Fibroblast of lung (primary cell): ENCODE data around the gene P2RX1. TPM values are rescaled to one million over a fixed set of nuclear protein-coding genes. Genes with fewer than 3 reads are reported as not detected.

Experiments
- DNase-seq, 2 donors: peaks; one replicate each; pipeline versions ENCODE4 v3.0.0 to v3.0.0-alpha.2; 2010; ENCODE audit warnings: low read depth in 2 of 2
- H2AFZ ChIP-seq: 2 replicates; pipeline ENCODE4 v1.5.1; 2012; ENCODE audit warnings: low read length, control low read depth, inconsistent platforms
- H3K27ac ChIP-seq: 2 replicates; pipeline ENCODE4 v1.5.1; 2011; ENCODE audit warnings: low read length, control low read depth; ENCODE audit not compliant: insufficient read depth
- H3K27me3 ChIP-seq: 2 replicates; pipeline ENCODE4 v1.5.1; 2011; ENCODE audit warnings: mild to moderate bottlenecking, low read length; ENCODE audit not compliant: control insufficient read depth, insufficient read depth
- H3K36me3 ChIP-seq: 2 replicates; pipeline ENCODE4 v1.5.1; 2011; ENCODE audit warnings: low read length; ENCODE audit not compliant: control insufficient read depth, insufficient read depth
- H3K4me1 ChIP-seq: 2 replicates; pipeline ENCODE4 v1.5.1; 2011; ENCODE audit warnings: low read length; ENCODE audit not compliant: control insufficient read depth, insufficient read depth; ENCODE audit errors: extremely low read depth
- H3K4me2 ChIP-seq: 2 replicates; pipeline ENCODE4 v1.5.1; 2011; ENCODE audit warnings: low read length, control low read depth; ENCODE audit not compliant: insufficient read depth; ENCODE audit errors: extremely low read depth
- H3K4me3 ChIP-seq, 4 experiments: fragments of 200-600 bp in 1 of 4; sonication (generic) in 1 of 4; replicated peaks in 1 of 4; 2 replicates each; pipeline ENCODE4 v1.5.1; 2011 to 2016; ENCODE audit warnings: low read length in 4 of 4, low read depth in 3 of 4, mild to moderate bottlenecking in 3 of 4, control low read depth in 2 of 4, inconsistent platforms in 1 of 4, mixed read lengths in 1 of 4; ENCODE audit not compliant: insufficient read depth in 1 of 4; ENCODE audit errors: control extremely low read depth in 1 of 4
- H3K79me2 ChIP-seq: 2 replicates; pipeline ENCODE4 v1.5.1; 2012; ENCODE audit warnings: mild to moderate bottlenecking, low read length, inconsistent platforms; ENCODE audit not compliant: control insufficient read depth, insufficient read depth
- H3K9ac ChIP-seq: 2 replicates; pipeline ENCODE4 v1.5.1; 2011; ENCODE audit warnings: mild to moderate bottlenecking, low read length, control low read depth; ENCODE audit not compliant: insufficient read depth
- H3K9me3 ChIP-seq: 2 replicates; pipeline ENCODE4 v1.5.1; 2012; ENCODE audit warnings: low read depth, low read length; ENCODE audit not compliant: control insufficient read depth, insufficient read depth
- H4K20me1 ChIP-seq: 2 replicates; pipeline ENCODE4 v1.5.1; 2011; ENCODE audit warnings: low read length; ENCODE audit not compliant: control insufficient read depth, insufficient read depth; ENCODE audit errors: extremely low read depth
- EZH2 ChIP-seq: IDR thresholded peaks from 2 replicates; pipeline ENCODE4 v1.5.1; 2012; ENCODE audit warnings: low read length, control low read depth, mild to moderate bottlenecking; ENCODE audit errors: missing control alignments
- polyA plus RNA-seq, 2 donors: library from polyadenylated mRNA; depleted of rRNA in 1 of 2; stranded (reverse) in 1 of 2; unstranded in 1 of 2; fragments of >200 nt; gene quantifications; 2 replicates each; pipeline ENCODE4 v1.2.1, GENCODE V29; 2011 to 2012; ENCODE audit warnings: missing spikeins in 1 of 2
- total RNA-seq: library from RNA; depleted of rRNA; stranded (reverse); fragments of >200 nt; gene quantifications from 2 replicates; pipeline ENCODE4 v1.2.1, GENCODE V29; 2014
- TF ChIP-seq, protein P1 (sequence below), 2 donors: IDR thresholded peaks in 1 of 2; conservative IDR thresholded peaks in 1 of 2; 1 replicate in 1 of 2; 2 replicates in 1 of 2; pipeline ENCODE4 v1.5.1; 2011 to 2012; ENCODE audit warnings: low read length in 2 of 2, control low read depth in 1 of 2, inconsistent platforms in 1 of 2, low read depth in 1 of 2, mild to moderate bottlenecking in 1 of 2

Gene P2RX1
- total and polyA plus RNA-seq, 2 donors (not counting 1 experiment from before 2014, with no cell fraction given) = under 0.01 TPM; not detected in 1

DNA sequence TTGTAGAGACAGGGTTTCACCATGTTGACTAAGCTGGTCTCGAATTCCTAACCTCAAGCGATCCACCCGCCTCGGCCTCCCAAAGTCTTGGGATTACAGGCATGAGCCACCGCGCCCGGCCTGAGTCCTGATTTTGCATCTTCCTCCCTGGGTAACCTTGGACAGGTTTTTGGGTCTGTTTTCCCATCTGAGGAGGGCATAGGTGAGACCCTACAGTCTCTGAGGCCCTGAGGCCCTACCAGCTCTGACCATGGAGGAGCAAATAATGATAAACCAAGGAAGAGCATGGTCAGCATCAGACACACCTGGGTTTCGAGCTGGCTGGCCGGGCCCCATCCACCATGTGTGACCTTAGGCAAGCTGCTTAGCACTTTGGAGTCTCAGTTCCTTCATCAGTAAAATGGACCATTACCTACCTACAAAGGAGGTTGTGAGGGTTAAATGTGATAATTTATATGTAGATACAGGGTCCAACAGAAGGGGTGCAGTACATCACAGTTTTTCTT is 69.0 kb downstream of the P2RX1 start:
- Histone ChIP-seq H3K4me3 (no peak overlapping the region), H3K4me2 (no peak overlapping the region), H4K20me1 (no peaks in the 10 kb centered on the region), H3K9me3 (no peaks in the 10 kb centered on the region), H3K79me2 (peaks cover 28% of the 10 kb centered on the region), H3K9ac (no peak overlapping the region), H2AFZ (no peak overlapping the region), H3K4me1 (no peaks in the 10 kb centered on the region), H3K27me3 (peaks cover 6% of the 10 kb centered on the region), H3K36me3 (peaks cover 3% of the 10 kb centered on the region), H3K27ac (no peak overlapping the region)
- DNase-seq = no peak
- TF ChIP-seq EZH2 = no peak
- TF ChIP-seq, protein P1, sequence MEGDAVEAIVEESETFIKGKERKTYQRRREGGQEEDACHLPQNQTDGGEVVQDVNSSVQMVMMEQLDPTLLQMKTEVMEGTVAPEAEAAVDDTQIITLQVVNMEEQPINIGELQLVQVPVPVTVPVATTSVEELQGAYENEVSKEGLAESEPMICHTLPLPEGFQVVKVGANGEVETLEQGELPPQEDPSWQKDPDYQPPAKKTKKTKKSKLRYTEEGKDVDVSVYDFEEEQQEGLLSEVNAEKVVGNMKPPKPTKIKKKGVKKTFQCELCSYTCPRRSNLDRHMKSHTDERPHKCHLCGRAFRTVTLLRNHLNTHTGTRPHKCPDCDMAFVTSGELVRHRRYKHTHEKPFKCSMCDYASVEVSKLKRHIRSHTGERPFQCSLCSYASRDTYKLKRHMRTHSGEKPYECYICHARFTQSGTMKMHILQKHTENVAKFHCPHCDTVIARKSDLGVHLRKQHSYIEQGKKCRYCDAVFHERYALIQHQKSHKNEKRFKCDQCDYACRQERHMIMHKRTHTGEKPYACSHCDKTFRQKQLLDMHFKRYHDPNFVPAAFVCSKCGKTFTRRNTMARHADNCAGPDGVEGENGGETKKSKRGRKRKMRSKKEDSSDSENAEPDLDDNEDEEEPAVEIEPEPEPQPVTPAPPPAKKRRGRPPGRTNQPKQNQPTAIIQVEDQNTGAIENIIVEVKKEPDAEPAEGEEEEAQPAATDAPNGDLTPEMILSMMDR (conservative IDR thresholded peaks at IDR 0.05 in 1 of 2, IDR thresholded peaks at IDR 0.05 in 1 of 2; ENCODE audit: low read depth in 1 of 2, low read length in 2 of 2) = no peak

Other genes starting within 250 kb of the P2RX1 start
- gene TAX1BP3, start 247.9 kb downstream of the P2RX1 start, total RNA-seq = 105 and 141 TPM in 2 replicates
- 121 and 149 TPM in 2 replicates for gene TAX1BP3, start 247.9 kb downstream of the P2RX1 start, polyA plus RNA-seq
- 15.4 TPM in 2 replicates for gene EMC6, start 247.7 kb downstream of the P2RX1 start, total RNA-seq
- 20.6 and 25.3 TPM in 2 replicates for gene EMC6, start 247.7 kb downstream of the P2RX1 start, polyA plus RNA-seq
- 0.99 and 1.0 TPM in 2 replicates for gene P2RX5, start 220.3 kb downstream of the P2RX1 start, total RNA-seq
- 0.79 and 1.1 TPM in 2 replicates for gene P2RX5, start 220.3 kb downstream of the P2RX1 start, polyA plus RNA-seq
- 0.51 and 2.0 TPM in 2 replicates for gene HASPIN, start 192.6 kb downstream of the P2RX1 start, total RNA-seq
- gene HASPIN, start 192.6 kb downstream of the P2RX1 start, polyA plus RNA-seq = 1.5 and 4.9 TPM in 2 replicates
- gene ITGAE, start 115.3 kb downstream of the P2RX1 start, total RNA-seq = 15.9 and 29.7 TPM in 2 replicates
- gene ITGAE, start 115.3 kb downstream of the P2RX1 start, polyA plus RNA-seq = 72.5 and 76.6 TPM in 2 replicates
- 20.3 and 23.3 TPM in 2 replicates for gene NCBP3, start 70.2 kb downstream of the P2RX1 start, total RNA-seq
- gene NCBP3, start 70.2 kb downstream of the P2RX1 start, polyA plus RNA-seq = 20.4 and 20.6 TPM in 2 replicates
- gene CAMKK1, start 23.4 kb downstream of the P2RX1 start, total RNA-seq = 1.8 and 2.5 TPM in 2 replicates
- gene CAMKK1, start 23.4 kb downstream of the P2RX1 start, polyA plus RNA-seq = 0.41 and 1.3 TPM in 2 replicates
- gene ATP2A3, start 48.0 kb upstream of the P2RX1 start, total RNA-seq = 5.9 and 12.4 TPM in 2 replicates
- gene ATP2A3, start 48.0 kb upstream of the P2RX1 start, polyA plus RNA-seq = 0.25 and 1.3 TPM in 2 replicates
- gene ZZEF1, start 226.6 kb upstream of the P2RX1 start, total RNA-seq = 22.6 and 32.9 TPM in 2 replicates
- gene ZZEF1, start 226.6 kb upstream of the P2RX1 start, polyA plus RNA-seq = 14.1 and 14.5 TPM in 2 replicates
- gene CYB5D2, start 226.7 kb upstream of the P2RX1 start, total RNA-seq = 23.4 and 35.7 TPM in 2 replicates
- gene CYB5D2, start 226.7 kb upstream of the P2RX1 start, polyA plus RNA-seq = 18.4 and 19.3 TPM in 2 replicates